Stimulated activated naive CD8-positive, alpha-beta T cell treated with anti-CD3 and anti-CD28 coated beads, Interleukin-15, Interleukin-2, amounts not matched to agents 100 ng/mL and 50 ng/mL, for 24 hours (primary cell): Measurements from ENCODE around the gene ATAD1.
"Not testable (repeated sequence)": the region's sequence is repeated elsewhere in the genome, so short reads cannot be mapped to it uniquely, and the experiment has no call there.

Experiments used
- H3K27ac Mint-ChIP-seq: one replicate; pipeline ENCODE4 v1.8.0; 2021; ENCODE audit warnings: mild to moderate bottlenecking, mixed read lengths
- H3K27me3 Mint-ChIP-seq: one replicate; pipeline ENCODE4 v1.8.0; 2021; ENCODE audit warnings: mixed read lengths
- H3K36me3 Mint-ChIP-seq: one replicate; pipeline ENCODE4 v1.8.0; 2021; ENCODE audit warnings: low read depth, mixed read lengths
- H3K4me1 Mint-ChIP-seq: one replicate; pipeline ENCODE4 v1.8.0; 2021; ENCODE audit warnings: low read depth, mixed read lengths
- H3K4me3 Mint-ChIP-seq: one replicate; pipeline ENCODE4 v1.8.0; 2021; ENCODE audit warnings: mild to moderate bottlenecking, mixed read lengths
- H3K9me3 Mint-ChIP-seq: one replicate; pipeline ENCODE4 v1.8.0; 2021; ENCODE audit warnings: mixed read lengths

Gene ATAD1

DNA sequence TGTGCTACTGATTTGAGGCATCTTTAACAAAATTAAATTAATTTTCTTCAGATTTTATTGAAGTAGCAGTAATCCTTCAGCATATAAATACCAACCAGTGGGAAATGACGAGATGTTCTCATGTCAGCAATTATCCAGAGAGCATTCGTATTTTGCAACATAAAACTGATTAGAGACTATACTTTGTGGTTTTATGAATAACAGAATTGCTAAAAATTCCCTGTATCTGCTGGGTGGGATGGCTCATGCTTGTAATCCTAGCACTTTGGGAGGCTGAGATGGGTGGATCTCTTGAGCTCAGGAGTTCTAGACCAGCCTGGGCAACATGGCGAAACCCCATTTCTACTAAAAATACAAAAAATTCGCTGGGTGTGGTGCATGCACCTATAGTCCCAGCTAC, 56.9 kb downstream of the ATAD1 start:
- H3K27me3 Mint-ChIP-seq: no peaks in the 10 kb centered on the region
- peaks cover 76% of the 10 kb centered on the region for H3K36me3 Mint-ChIP-seq
- peak overlapping the region; percentile 10 for H3K4me3 Mint-ChIP-seq
- no peaks in the 10 kb centered on the region for H3K9me3 Mint-ChIP-seq
- peaks cover 50% of the 10 kb centered on the region for H3K4me1 Mint-ChIP-seq
- H3K27ac Mint-ChIP-seq: peak overlapping the region; percentile 65

DNA sequence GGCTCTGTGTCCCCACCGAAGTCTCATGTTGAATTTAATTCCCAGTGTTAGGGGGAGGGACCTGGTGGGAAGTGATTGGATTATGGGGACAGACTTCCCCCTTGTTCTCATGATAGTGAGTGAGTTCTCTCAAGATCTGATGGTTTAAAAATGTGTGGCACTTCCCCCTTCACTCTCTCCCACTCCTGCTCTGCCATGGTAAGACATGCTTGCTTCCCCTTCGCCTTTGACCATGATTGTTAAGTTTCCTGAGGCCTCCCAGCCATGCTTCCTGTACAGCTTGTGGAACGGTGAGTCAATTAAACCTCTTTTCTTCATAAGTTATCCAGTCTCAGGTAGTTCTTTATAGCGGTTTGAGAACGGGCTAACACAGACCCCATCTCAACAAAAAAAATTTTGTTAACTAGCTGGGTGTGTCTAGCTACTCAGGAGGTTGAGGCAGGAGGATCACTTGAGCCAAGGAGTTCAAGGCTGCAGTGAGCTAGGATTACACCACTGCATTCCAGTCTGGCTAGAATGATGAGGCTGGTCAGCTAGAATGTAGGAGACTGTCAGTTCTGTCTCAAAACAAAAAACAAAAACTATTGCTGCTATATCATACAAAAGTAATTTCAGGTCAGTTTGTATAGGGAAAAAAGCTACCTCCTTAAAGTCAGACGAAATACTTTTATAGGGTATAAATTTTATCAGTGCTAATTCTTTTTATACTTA, 57.7 kb downstream of the ATAD1 start:
- Mint-ChIP-seq H3K36me3 (peaks cover 78% of the 10 kb centered on the region), H3K4me3 (no peak overlapping the region), H3K9me3 (no peaks in the 10 kb centered on the region), H3K27me3 (no peaks in the 10 kb centered on the region), H3K4me1 (peaks cover 50% of the 10 kb centered on the region), H3K27ac (peak overlapping the region; percentile 49)

DNA sequence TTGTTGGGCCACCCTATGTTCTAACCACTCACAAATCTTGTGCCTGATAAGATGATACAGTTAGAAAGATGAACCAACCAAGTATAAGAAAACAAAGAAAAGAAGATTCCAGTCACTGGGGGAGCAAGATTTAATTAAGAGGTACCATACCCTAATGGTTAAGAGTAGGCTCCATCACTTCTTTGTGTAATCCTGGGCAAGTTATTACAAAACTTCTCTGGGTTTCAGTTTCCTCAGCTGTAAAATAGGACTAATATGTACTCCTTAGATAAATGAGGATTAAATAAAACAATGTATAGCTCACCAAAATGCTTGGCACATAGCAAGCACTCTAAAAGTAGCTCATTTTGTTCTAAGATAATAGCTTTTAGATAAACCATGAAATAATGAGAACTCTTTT, 58.5 kb downstream of the ATAD1 start:
- H3K27ac Mint-ChIP-seq: no peak overlapping the region
- no peaks in the 10 kb centered on the region for H3K9me3 Mint-ChIP-seq
- peaks cover 74% of the 10 kb centered on the region for H3K36me3 Mint-ChIP-seq
- peaks cover 53% of the 10 kb centered on the region for H3K4me1 Mint-ChIP-seq
- no peak overlapping the region for H3K4me3 Mint-ChIP-seq
- no peaks in the 10 kb centered on the region for H3K27me3 Mint-ChIP-seq

DNA sequence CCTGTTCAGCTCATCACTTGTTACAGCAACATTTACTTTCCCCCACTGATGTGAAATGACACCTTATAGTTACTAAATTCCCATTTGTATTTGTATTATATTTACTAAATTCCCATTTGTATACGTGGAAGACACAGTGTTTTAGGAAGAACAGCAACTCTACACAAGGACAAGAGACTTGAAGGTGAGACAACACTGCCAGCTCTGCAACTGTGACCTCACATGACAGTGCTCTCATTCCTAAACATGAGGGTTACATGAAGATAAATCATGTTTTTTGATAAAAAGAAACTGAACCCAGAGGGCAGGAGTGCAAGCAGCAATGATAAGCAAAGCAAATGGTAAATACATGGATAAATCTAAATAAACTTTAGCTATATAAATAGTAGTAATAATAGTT, 60.3 kb downstream of the ATAD1 start:
- no peak overlapping the region for H3K4me3 Mint-ChIP-seq
- H3K27ac Mint-ChIP-seq: no peak overlapping the region
- peaks cover 74% of the 10 kb centered on the region for H3K36me3 Mint-ChIP-seq
- H3K4me1 Mint-ChIP-seq: peaks cover 57% of the 10 kb centered on the region
- no peaks in the 10 kb centered on the region for H3K9me3 Mint-ChIP-seq
- H3K27me3 Mint-ChIP-seq: no peaks in the 10 kb centered on the region

DNA sequence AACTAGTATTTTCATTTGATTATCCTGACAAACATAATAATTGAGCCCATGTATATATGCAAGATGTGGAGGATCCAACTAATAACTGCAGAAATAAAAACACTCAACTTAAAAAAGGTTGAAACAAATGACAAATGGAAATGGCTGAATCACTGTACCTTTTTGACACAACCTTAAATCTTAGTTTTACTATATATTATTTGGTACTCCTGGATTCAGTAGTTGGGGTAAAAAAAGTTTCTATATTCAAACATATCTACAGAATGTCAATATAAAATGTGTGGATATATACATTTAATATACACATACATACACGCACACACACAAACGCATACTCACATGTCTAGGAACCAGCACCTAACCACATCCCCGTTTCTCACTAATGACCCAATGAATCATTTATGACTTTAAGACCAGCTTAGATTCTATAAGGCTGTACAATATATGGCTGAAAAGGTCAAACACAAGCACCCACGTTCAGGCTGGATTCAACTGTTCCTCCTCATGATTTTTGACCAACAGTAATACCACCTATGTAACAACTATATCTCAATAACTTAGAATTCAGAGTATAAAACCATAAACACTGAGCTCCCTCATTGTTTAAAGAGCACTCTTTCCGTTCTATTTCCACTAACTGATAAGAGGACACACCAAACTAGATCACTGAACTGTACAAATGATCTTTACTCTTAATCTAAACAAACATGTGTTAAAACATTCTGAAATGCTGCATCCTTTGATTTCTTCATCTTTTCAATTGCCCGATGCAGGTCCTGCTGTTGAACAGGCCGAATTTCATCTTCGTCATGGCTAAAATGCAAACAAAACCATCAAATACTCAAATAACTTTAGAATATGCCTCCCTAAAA, 63.8 kb downstream of the ATAD1 start:
- peaks cover 49% of the 10 kb centered on the region for H3K4me1 Mint-ChIP-seq
- H3K27me3 Mint-ChIP-seq: no peaks in the 10 kb centered on the region
- no peaks in the 10 kb centered on the region for H3K9me3 Mint-ChIP-seq
- H3K4me3 Mint-ChIP-seq: no peak overlapping the region
- peaks cover 53% of the 10 kb centered on the region for H3K36me3 Mint-ChIP-seq
- peak overlapping the region; percentile 83 for H3K27ac Mint-ChIP-seq

DNA sequence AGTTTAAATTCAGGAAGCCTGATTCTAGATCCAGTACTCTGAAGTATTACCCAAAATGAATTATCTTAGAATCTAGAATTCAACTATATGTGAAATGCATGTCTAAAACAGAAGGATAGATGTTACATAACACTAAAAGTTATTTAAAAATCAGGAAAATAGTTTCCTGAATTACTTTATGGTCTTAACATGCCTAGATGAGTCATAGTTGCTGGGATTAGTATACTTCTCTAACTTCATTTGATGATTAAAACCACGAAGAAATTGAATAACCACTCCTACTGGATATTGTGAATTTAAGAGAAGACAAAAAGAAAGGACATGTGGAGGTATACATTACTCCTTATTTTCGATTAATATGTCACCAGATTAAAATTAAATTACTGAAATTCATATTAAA, 65.5 kb downstream of the ATAD1 start:
- Mint-ChIP-seq H3K27ac (no peak overlapping the region), H3K27me3 (no peaks in the 10 kb centered on the region), H3K4me3 (no peak overlapping the region), H3K4me1 (peaks cover 41% of the 10 kb centered on the region), H3K9me3 (no peaks in the 10 kb centered on the region), H3K36me3 (peaks cover 41% of the 10 kb centered on the region)

DNA sequence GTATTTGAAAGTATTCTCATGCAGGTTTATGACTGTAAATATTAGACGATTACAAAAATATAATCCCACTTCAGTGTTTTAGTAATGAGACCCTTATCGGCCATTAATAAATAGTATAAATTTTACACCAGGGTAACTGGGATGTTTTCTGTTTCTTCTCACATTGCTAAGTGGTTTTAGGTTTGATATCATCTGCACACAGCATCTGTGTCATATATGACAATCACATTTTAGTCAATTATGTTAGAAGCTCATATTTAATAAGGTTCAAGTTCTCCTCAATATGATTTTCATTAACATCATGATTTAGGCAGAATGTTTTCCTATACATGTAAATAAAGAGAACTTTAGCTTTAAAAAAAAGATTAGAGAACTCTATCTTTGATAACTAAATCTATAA, 66.8 kb downstream of the ATAD1 start:
- Mint-ChIP-seq H3K36me3 (peaks cover 33% of the 10 kb centered on the region), H3K4me1 (peaks cover 41% of the 10 kb centered on the region), H3K27ac (no peak overlapping the region), H3K9me3 (no peaks in the 10 kb centered on the region), H3K27me3 (no peaks in the 10 kb centered on the region), H3K4me3 (no peak overlapping the region)

DNA sequence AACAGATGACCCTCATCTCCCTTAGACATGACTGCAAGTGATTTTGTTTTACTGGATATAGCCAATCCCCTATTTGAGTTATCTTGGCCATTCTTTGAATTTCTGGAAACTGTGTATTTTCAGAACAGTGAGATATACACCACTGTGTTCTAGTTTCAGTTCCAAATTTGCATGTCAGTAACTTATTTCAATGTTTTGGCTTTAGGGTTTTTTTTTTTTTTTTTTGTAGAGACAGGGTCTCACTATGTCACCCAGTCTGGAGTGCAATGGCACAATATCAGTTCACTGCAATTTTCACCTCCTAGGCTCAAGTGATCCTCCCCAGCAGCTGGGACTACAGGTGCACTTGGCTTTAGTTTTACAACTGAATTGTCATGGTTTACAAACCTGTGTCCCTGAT, 67.2 kb downstream of the ATAD1 start:
- peak overlapping the region; percentile 21 for H3K27ac Mint-ChIP-seq
- H3K4me3 Mint-ChIP-seq: no peak overlapping the region
- H3K9me3 Mint-ChIP-seq: no peaks in the 10 kb centered on the region
- H3K4me1 Mint-ChIP-seq: peaks cover 41% of the 10 kb centered on the region
- H3K27me3 Mint-ChIP-seq: no peaks in the 10 kb centered on the region
- H3K36me3 Mint-ChIP-seq: peaks cover 29% of the 10 kb centered on the region

DNA sequence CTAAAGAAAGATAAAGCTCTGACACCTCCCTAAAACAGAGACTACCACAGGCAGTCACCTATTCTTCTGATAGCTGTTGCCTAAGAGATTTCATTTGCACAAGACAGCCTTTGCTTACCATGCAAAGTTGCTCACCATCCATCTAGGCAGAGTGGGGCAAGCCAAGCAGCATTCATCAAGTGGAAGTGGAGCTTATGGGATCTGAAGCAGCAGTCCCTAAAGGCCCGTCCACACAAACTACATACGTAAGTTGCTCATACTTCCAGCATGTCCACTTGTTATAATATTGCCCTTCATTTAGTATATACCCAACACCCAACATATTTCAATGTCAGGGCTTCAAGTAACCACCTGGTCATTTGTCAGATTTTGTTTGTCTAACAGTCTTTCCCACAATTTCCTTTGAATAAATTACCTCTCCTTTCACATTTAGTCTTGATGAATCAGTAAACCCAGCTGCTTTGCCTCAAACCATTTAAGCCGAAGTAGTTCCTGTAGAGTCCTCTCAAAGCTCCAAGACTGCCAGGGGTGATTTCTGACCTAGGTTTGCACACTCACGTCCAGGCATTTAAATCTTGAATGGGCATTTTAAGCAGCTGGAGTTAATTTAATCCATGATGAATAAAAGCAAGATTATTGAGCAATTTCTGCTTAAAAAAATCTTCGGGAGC, 67.9 kb downstream of the ATAD1 start:
- H3K27me3 Mint-ChIP-seq: no peaks in the 10 kb centered on the region
- peaks cover 26% of the 10 kb centered on the region for H3K36me3 Mint-ChIP-seq
- peaks cover 41% of the 10 kb centered on the region for H3K4me1 Mint-ChIP-seq
- H3K9me3 Mint-ChIP-seq: no peaks in the 10 kb centered on the region
- H3K27ac Mint-ChIP-seq: no peak overlapping the region
- no peak overlapping the region for H3K4me3 Mint-ChIP-seq

DNA sequence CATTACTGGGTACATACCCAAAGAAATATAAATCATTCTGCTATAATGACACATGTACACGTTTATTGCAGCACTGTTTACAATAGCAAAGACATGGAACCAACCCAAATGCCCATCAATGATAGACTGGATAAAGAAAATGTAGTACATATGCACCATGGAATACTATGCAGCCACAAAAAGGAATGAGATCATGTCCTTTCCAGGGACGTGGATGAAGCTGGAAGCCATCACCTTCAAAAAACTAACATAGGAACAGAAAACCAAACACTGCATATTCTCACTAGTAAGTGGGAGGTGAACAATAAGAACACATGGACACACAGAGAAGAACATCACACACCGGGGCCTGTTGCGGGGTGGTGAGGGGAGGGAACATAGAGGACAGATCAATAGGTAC, 69.8 kb downstream of the ATAD1 start:
- peaks cover 28% of the 10 kb centered on the region for H3K4me1 Mint-ChIP-seq
- H3K9me3 Mint-ChIP-seq, H3K4me3 Mint-ChIP-seq, H3K27ac Mint-ChIP-seq, H3K27me3 Mint-ChIP-seq: not testable (repeated sequence)
- H3K36me3 Mint-ChIP-seq: peaks cover 11% of the 10 kb centered on the region

DNA sequence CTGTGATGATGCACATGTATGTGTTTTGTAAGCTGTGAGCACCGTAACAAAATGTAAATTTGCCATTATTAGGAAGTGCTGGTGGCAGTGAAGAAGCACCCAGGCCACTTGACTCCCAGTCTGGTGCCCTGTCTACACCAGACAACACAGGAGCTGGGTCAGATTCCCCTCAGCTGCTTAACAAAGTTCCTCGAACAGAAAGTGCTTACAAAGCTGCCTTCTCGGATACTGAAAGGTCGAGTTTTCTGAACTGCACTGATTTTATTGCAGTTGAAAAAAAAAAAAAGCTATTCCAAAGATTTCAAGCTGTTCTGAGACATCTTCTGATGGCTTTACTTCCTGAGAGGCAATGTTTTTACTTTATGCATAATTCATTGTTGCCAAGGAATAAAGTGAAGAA, 71.1 kb downstream of the ATAD1 start:
- Mint-ChIP-seq H3K4me1 (peaks cover 18% of the 10 kb centered on the region), H3K4me3 (no peak overlapping the region), H3K36me3 (no peaks in the 10 kb centered on the region), H3K27ac (no peak overlapping the region), H3K9me3 (no peaks in the 10 kb centered on the region), H3K27me3 (no peaks in the 10 kb centered on the region)

DNA sequence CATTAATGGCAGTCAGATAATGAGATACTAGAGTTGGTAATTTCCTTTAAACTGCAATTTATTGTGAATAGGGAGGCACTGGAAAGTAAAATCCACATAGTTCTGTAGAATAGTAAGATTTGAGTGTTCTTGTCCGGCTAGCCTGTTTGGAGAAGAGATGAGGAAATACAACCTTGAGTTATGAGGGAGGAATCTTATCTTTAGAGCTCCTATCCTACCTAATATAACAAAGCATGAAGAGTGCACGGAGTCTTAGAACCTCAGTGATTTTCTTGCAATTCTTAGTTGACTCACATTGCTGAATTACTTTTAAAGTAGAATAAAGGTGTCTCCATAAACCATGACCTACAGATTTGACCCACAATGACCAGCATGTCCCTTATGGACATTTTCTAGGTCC, 73.4 kb downstream of the ATAD1 start:
- Mint-ChIP-seq H3K9me3 (no peaks in the 10 kb centered on the region), H3K27ac (no peak overlapping the region), H3K4me1 (no peaks in the 10 kb centered on the region), H3K4me3 (no peak overlapping the region), H3K27me3 (peaks cover 5% of the 10 kb centered on the region), H3K36me3 (no peaks in the 10 kb centered on the region)

DNA sequence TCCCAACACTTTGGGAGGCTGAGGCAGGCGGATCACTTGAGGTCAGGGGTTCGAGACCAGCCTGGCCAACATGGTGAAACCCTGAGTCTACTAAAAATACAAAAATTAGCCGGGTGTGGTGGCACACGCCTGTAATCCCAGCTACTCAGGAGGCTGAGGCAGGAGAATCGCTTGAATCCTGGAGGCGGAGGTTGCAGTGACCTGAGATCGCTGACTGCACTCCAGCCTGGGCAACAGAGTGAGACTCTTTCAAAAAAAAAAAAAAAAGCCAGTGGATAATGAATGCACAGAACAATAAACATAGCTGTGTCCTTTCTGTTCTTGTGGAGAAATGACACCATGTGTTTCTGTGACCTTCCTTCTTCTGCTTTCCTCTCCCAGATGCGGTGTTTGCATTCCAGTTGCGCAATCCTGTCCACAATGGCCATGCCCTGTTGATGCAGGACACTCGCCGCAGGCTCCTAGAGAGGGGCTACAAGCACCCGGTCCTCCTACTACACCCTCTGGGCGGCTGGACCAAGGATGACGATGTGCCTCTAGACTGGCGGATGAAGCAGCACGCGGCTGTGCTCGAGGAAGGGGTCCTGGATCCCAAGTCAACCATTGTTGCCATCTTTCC, 74.9 kb downstream of the ATAD1 start:
- H3K27ac Mint-ChIP-seq, H3K4me1 Mint-ChIP-seq, H3K4me3 Mint-ChIP-seq, H3K9me3 Mint-ChIP-seq, H3K27me3 Mint-ChIP-seq, H3K36me3 Mint-ChIP-seq: not testable (repeated sequence)

DNA sequence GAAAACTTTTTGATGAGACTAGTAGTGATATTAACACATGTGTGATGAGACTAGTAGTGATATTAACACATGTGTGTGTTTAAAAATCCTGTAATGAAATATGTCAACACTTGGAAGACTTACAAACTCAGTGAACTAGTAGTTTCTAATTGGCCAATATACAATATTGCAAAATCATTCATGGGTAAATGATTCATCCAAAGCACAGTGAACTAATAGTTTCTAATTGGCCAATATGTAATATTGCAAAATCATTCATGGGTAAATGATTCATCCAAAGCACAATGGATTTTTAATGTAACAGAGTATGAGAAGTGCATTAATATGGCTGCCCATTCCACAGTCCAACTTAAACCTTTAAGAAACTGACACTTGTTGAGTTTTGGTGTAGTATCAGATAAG, 77.8 kb downstream of the ATAD1 start:
- no peaks in the 10 kb centered on the region for H3K9me3 Mint-ChIP-seq
- no peaks in the 10 kb centered on the region for H3K4me1 Mint-ChIP-seq
- no peaks in the 10 kb centered on the region for H3K36me3 Mint-ChIP-seq
- peaks cover 25% of the 10 kb centered on the region for H3K27me3 Mint-ChIP-seq
- no peak overlapping the region for H3K4me3 Mint-ChIP-seq
- no peak overlapping the region for H3K27ac Mint-ChIP-seq

DNA sequence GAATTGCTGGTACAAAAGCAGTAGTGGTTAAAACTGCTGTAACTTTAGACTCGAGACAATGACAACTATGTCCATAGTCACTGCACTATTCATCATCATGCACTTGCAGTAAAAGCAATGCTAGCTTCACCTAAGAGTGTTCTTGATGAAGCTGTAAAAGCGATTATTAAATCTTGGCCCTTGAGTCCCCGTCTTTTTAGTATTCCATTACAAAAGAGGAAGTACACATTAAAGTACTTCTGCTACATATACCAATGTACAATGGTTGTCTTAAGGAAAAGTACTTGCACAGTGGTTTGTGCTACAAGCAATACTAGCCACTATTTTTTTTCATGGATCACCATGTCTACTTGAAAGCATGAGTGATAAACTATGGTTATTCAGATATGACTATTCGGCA, 78.3 kb downstream of the ATAD1 start:
- Mint-ChIP-seq H3K27ac (no peak overlapping the region), H3K27me3 (peaks cover 27% of the 10 kb centered on the region), H3K36me3 (no peaks in the 10 kb centered on the region), H3K9me3 (no peaks in the 10 kb centered on the region), H3K4me1 (no peaks in the 10 kb centered on the region), H3K4me3 (no peak overlapping the region)
